Peyer's patch (tissue), 4 donors: ENCODE results near the gene ASCC1.
"Not testable (repeated sequence)": the region's sequence is repeated elsewhere in the genome, so short reads cannot be mapped to it uniquely, and the experiment has no call there.

Source experiments
- POLR2A ChIP-seq, 2 donors: fragments of 450-650 bp; IDR thresholded peaks; one replicate each; pipeline ENCODE4 v1.5.1; 2017; ENCODE audit warnings: antibody characterized with exemption in 2 of 2, mild to moderate bottlenecking in 2 of 2, moderate library complexity in 2 of 2
- TF ChIP-seq, protein P1 (sequence below), 6 experiments: fragments of 450-650 bp in 4 of 6; fragments of 200-600 bp in 2 of 6; sonication (generic) in 1 of 6; IDR thresholded peaks; one replicate each; pipeline ENCODE4 v1.5.1; 2017 to 2019; ENCODE audit warnings: antibody characterized with exemption in 6 of 6, mild to moderate bottlenecking in 3 of 6, moderate library complexity in 1 of 6

DNA sequence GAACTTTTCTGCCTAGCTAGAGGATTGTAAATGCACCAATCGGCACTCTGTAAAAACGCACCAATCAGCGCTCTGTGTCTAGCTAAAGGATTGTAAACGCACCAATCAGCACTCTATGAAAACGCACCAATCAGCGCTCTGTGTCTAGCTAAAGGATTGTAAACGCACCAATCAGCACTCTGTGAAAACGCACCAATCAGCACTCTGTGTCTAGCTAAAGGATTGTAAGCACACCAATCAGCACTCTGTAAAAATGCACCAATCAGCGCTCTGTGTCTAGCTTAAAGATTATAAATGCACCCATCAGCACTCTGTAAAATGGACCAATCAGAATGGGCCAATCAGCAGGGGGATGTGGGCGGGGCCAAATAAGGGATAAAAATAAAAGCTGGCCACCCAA, 79.9 kb downstream of the ASCC1 start:
- TF ChIP-seq, protein P1, sequence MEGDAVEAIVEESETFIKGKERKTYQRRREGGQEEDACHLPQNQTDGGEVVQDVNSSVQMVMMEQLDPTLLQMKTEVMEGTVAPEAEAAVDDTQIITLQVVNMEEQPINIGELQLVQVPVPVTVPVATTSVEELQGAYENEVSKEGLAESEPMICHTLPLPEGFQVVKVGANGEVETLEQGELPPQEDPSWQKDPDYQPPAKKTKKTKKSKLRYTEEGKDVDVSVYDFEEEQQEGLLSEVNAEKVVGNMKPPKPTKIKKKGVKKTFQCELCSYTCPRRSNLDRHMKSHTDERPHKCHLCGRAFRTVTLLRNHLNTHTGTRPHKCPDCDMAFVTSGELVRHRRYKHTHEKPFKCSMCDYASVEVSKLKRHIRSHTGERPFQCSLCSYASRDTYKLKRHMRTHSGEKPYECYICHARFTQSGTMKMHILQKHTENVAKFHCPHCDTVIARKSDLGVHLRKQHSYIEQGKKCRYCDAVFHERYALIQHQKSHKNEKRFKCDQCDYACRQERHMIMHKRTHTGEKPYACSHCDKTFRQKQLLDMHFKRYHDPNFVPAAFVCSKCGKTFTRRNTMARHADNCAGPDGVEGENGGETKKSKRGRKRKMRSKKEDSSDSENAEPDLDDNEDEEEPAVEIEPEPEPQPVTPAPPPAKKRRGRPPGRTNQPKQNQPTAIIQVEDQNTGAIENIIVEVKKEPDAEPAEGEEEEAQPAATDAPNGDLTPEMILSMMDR (IDR thresholded peaks at IDR 0.05), result not testable (repeated sequence)
- not testable (repeated sequence) for TF ChIP-seq POLR2A (IDR thresholded peaks at IDR 0.05)
